ENCODE data around the gene PPP1R16B.

Gene PPP1R16B

DNA sequence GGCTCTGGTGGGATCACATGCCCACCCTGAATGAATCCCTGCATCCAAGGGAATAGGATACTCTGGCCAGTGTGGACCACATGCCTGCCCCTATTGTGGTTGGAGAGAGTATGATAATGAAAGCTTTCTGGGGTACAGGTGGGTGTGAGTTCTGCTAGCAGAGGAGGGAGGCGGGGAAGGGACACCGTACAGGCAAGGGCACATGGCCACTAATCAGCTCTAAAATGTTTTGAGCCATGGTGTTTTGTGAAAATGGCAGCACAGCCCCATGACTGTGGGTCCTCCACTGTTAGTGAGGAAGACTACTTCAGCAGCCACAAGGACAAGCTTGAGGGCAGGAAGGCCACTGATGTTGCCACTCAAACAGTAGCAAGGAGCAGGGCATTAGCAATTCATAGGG, 144.8 kb downstream of the PPP1R16B start:
- TF ChIP-seq, protein P1, sequence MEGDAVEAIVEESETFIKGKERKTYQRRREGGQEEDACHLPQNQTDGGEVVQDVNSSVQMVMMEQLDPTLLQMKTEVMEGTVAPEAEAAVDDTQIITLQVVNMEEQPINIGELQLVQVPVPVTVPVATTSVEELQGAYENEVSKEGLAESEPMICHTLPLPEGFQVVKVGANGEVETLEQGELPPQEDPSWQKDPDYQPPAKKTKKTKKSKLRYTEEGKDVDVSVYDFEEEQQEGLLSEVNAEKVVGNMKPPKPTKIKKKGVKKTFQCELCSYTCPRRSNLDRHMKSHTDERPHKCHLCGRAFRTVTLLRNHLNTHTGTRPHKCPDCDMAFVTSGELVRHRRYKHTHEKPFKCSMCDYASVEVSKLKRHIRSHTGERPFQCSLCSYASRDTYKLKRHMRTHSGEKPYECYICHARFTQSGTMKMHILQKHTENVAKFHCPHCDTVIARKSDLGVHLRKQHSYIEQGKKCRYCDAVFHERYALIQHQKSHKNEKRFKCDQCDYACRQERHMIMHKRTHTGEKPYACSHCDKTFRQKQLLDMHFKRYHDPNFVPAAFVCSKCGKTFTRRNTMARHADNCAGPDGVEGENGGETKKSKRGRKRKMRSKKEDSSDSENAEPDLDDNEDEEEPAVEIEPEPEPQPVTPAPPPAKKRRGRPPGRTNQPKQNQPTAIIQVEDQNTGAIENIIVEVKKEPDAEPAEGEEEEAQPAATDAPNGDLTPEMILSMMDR (IDR thresholded peaks at IDR 0.05): no peak
- H3K27me3 ChIP-seq: no peaks in the 10 kb centered on the region
- no peak overlapping the region for H3K4me3 ChIP-seq (ENCODE audit: low read depth in 1 of 2, low read length in 1 of 2)
- no peaks in the 10 kb centered on the region for H3K9me3 ChIP-seq
- peaks cover 47% of the 10 kb centered on the region for H3K36me3 ChIP-seq
- peaks cover 0 to 8% of the 10 kb centered on the region in 2 experiments for H3K4me1 ChIP-seq (ENCODE audit: control insufficient read depth in 1 of 2, insufficient read depth in 1 of 2, low read depth in 1 of 2, low read length in 1 of 2)
- no peak overlapping the region for H3K27ac ChIP-seq

DNA sequence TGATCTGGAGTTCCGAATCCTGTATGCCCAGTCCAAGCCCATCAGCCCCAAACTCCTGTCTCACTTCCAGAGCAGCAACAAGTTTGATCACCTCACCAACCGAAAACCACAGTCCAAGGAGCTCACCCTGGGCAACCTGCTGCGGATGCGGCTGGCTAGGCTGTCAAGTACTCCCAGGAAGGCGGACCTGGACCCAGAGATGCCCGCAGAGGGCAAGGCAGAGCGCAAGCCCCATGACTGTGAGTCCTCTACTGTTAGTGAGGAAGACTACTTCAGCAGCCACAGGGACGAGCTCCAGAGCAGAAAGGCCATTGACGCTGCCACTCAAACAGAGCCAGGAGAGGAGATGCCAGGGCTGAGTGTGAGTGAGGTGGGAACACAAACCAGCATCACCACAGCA, 146.1 kb downstream of the PPP1R16B start:
- Histone ChIP-seq H3K9me3 (no peaks in the 10 kb centered on the region), H3K36me3 (peaks cover 47% of the 10 kb centered on the region), H3K4me3 (ENCODE audit: low read depth in 1 of 2, low read length in 1 of 2) (no peak overlapping the region), H3K4me1 (ENCODE audit: control insufficient read depth in 1 of 2, insufficient read depth in 1 of 2, low read depth in 1 of 2, low read length in 1 of 2) (peaks cover 0 to 8% of the 10 kb centered on the region in 2 experiments), H3K27ac (no peak overlapping the region), H3K27me3 (no peaks in the 10 kb centered on the region)
- TF ChIP-seq, protein P1 (IDR thresholded peaks at IDR 0.05): no peak

DNA sequence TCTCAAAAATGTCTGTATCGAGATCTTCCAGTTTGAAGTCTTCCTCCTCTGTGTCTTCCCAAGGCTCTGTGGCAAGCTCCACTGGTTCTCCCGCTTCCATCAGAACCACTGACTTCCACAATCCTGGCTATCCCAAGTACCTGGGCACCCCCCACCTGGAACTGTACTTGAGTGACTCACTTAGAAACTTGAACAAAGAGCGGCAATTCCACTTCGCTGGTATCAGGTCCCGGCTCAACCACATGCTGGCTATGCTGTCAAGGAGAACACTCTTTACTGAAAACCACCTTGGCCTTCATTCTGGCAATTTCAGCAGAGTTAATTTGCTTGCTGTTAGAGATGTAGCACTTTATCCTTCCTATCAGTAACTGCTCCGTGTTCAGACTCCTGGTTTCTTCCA, 146.7 kb downstream of the PPP1R16B start:
- no peak overlapping the region for H3K27ac ChIP-seq
- H3K27me3 ChIP-seq: no peaks in the 10 kb centered on the region
- peaks cover 44% of the 10 kb centered on the region for H3K36me3 ChIP-seq
- no peaks in the 10 kb centered on the region for H3K9me3 ChIP-seq
- H3K4me3 ChIP-seq (ENCODE audit: low read depth in 1 of 2, low read length in 1 of 2): no peak overlapping the region
- H3K4me1 ChIP-seq (ENCODE audit: control insufficient read depth in 1 of 2, insufficient read depth in 1 of 2, low read depth in 1 of 2, low read length in 1 of 2): peaks cover 0 to 8% of the 10 kb centered on the region in 2 experiments
- TF ChIP-seq, protein P1 (IDR thresholded peaks at IDR 0.05): no peak

DNA sequence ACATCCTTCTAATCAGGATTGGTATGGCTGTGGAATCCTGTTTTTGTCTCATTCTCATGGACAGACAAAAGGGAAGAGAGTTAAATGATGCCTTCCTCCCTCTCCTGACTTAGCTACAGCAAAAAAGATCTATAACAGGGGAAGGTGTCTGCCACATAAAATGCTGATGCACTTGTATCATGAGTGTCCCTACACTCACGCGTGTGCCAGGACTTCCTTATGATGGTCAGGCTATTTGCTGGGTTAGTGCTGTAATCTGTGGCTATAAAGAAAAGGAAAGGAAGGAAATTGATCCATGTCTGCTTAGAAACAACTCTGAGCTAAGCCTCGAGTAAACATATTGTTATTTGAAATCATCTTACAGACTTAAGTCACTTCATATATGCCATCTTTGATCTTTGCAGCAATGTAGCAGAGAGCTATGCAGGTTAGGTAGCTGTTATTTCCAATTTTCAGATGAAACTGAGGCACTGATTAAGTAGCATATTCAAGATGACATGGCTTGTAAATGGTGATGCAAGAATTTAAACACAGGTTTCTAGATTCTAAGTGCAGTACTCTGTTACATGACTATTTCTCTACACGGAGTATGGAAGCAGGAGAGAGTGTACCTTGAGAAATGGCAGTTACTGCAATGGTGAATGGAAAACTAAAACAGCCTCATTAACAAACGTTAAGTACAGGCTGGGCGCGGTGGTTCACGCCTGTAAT, 148.3 kb downstream of the PPP1R16B start:
- no peak overlapping the region for H3K4me3 ChIP-seq (ENCODE audit: low read depth in 1 of 2, low read length in 1 of 2)
- no peaks in the 10 kb centered on the region for H3K27me3 ChIP-seq
- TF ChIP-seq, protein P1 (IDR thresholded peaks at IDR 0.05): no peak
- no peaks in the 10 kb centered on the region for H3K9me3 ChIP-seq
- peaks cover 0 to 8% of the 10 kb centered on the region in 2 experiments for H3K4me1 ChIP-seq (ENCODE audit: control insufficient read depth in 1 of 2, insufficient read depth in 1 of 2, low read depth in 1 of 2, low read length in 1 of 2)
- H3K27ac ChIP-seq: no peak overlapping the region
- H3K36me3 ChIP-seq: peaks cover 31% of the 10 kb centered on the region

DNA sequence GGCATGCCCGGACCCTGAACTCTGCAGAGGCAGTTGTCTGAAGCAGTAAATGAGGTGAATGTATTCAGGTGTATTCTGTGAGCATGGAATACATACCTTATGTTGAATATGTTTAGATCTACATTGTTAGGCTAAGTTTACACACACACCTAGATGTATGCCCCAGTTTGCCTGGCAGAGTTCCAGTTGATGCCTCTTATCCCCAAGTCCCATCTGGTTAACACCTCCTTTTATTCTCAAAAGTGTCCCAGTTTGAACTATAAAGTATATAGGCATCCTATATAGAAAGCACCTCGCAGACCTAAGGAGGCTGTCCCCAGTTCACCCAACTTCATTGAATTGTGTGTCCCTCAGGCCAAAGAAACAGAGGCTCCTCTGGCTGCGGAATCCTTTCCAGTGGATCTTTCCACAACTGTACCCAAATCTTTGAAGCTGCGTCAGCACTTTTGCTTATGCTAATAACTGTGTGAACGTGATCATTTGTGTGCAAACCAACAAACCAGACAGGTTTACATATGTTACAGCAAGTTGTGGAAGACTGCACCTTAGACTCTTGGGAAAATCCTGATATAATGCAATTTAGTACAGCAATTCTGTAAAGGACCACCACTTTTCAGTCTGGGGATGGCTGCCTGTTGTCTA, 151.9 kb downstream of the PPP1R16B start:
- H3K9me3 ChIP-seq: no peaks in the 10 kb centered on the region
- TF ChIP-seq, protein P1 (IDR thresholded peaks at IDR 0.05): no peak
- no peaks in the 10 kb centered on the region for H3K27me3 ChIP-seq
- no peak overlapping the region for H3K27ac ChIP-seq
- peaks cover 8 to 15% of the 10 kb centered on the region in 2 experiments for H3K4me1 ChIP-seq (ENCODE audit: control insufficient read depth in 1 of 2, insufficient read depth in 1 of 2, low read depth in 1 of 2, low read length in 1 of 2)
- peaks cover 3% of the 10 kb centered on the region for H3K36me3 ChIP-seq
- H3K4me3 ChIP-seq (ENCODE audit: low read depth in 1 of 2, low read length in 1 of 2): no peak overlapping the region

All from neutrophil (primary cell).